Activated T-helper 9 cell treated with anti-CD3 and anti-CD28 coated beads, Interleukin-2, amount 50 U/mL, for 16 hours (primary cell): ENCODE results near the gene RPIA.
"Not testable (repeated sequence)": the region's sequence is repeated elsewhere in the genome, so short reads cannot be mapped to it uniquely, and the experiment has no call there.

Experiments used
- DNase-seq: peaks from one replicate; pipeline ENCODE4 v3.0.0-alpha.2; 2020; ENCODE audit warnings: low read depth

The RPIA gene

GRCh38 chr2:88691339-88692183 is at the start of gene RPIA:
RPIA (plus strand) TSS chr2:88691673; CDS start chr2:88691699, 26 bp downstream.
- peak; percentile 98 for DNase-seq

DNA sequence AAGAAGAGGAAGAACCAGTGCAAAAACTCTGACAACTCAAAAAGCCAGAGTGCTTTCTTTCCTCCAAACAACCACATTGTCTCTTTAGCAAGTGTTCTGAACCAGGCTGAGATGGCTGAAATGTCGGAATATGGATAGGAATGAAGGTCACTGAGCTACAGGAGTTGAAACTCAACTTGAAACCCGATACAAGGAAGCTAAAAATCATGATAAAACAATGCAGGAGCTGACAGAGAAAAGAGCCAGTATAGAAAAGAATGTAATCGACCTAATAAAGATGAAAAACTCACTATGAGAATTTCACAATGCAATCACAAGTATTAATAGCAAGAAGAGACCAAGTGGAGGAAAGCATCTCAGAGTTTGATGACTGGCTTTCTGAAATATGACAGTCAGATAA is 49.2 kb upstream of the RPIA start:
- no peak for DNase-seq

GRCh38 chr2:88645291-88645882 is 46.1 kb upstream of the RPIA start:
- DNase-seq = not testable (repeated sequence)

DNA sequence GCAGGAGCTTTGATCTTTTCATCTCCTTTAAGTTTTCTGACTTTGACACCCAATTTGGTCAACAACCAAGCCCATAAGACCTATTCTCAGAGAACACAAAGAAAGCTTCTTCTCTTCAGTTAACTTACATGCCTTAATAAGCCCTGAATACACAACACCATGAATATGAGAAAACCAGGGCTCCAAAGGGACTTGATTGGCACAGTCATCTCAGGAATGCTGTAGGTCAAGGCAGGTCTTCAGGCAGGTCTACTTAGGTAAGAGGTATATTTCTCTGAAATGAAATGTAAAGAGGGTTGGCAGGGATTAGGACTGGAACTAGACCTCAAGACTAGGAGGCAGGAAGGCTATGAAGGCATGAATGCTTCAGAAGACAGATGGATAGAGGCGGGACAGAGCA is 39.8 kb upstream of the RPIA start:
- DNase-seq = no peak

DNA sequence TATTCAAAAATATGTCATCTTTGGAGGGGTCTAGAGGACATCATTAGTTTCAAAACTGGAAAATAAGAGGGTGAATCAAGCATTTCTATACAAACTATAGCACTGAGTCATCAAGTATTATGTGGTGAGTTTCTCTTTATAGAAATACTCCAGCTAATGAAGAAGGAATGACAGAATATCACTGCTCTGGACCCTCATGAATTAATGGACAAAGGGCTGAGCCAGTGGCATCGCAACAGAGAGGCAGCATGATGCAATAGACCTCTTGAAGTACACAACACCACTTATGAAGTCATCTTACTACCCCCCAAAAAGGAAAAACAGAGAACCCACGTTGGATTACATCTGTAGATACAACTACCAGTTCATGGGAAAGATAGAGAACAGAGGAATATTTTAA is 36.8 kb upstream of the RPIA start:
- DNase-seq = no peak

GRCh38 chr2:88656690-88657089 is 34.8 kb upstream of the RPIA start:
- no peak for DNase-seq

DNA sequence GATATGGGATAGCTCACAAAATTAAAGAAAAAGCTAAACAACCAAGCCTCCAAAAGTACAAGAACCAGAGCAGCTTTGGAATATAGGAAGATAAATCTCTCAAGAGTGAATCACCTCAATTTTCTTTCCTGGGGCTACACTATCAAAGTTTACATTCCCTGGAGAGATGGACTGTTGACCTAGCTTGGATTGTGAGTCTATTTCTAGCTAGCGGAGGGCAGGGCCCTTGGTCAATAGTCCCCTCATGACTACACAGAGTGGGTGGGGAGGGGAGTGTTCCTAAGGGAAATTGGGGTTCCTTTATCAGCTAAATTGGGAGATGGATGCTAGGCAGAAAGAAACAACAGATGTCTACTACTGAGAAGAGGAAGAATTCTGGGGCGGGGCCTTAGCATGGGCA is 34.3 kb upstream of the RPIA start:
- no peak for DNase-seq

DNA sequence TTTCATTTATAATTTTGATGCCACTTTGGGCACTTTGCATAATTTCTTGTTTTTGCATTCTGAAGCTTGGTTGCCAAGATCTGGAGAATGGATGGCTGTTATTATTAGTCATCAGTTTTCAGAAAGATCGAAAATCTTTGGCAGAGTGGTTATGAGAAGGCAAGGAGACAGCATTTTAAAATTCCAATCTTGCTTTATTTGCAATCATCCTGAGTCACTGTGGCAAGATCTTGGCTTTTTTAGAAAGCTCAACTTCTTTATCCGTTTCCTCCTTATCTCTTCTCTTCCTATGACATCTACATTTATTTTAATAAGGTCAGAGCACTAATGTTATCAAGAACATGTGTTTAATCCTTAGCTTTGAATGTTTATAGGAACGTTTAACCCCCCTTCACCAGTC is 33.1 kb upstream of the RPIA start:
- no peak for DNase-seq

DNA sequence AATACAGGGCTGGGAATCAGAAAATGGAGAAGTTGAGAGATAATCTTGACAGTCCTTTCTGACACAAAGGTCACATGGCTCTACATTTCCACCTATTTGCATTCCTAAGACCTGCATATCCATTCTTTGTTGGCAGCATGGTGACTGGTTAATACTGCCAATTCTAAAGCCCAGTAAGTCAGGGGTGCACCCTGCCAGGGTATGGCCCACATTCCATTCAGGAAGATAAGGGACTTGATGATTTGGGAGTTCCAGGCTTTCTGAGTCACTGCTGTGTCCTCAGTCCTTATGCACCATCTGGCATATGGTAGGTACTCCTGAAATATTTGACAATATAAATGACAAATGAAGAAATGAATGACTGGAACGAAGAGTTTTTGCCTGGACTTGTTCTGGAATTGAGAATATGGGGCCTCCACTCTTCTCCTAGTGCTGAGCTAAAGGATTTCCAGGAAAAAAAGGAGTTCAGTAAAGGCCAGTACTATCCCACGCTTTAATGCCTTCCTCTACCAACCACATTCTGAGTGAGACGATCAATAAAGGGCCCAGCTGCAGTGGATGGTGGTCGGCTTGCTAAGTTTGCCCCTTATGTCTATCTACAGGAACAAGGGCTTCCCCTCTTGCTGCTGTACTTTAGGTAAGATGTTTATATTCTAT is 32.5 kb upstream of the RPIA start:
- no peak for DNase-seq

DNA sequence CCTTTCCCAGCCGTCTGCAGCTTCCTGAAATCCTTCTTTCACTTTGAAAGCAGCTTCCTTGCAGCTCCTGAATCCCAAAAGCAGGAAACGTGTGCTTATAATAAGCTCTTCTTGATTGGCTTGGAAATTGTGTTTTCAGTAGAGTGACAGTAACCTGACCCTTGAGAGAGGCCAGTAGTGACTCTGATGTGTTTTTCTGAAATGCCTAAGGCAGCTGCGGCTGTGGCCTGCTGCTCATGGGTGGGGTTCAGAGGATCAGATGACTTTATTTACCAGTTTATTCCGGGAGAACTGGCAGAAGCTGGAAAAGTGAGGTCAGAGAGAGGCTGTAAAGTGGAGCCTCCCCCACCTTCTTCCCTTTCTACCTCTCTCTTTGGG is 31.9 kb upstream of the RPIA start:
- no peak for DNase-seq

DNA sequence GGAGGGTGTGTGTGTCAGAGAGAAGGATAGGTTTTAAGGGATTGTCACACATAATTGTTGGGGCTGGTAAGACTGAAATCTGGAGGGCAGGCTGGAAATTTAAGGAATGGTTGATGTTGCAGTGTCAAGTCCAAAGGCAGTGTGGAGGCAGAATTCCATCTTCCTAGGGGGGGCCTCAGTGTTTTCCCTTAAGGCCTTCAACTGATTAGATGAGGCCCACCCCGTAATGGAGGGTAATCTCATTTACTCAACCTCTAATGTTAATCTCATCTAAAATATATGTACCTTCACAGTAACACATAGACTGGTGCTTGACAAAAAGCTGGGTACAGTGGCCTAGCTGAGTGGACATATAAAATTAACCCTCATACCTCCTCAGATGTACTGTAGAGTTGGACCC is 30.9 kb upstream of the RPIA start:
- no peak for DNase-seq

- no peak for DNase-seq
Measured at GRCh38 chr2:88666576-88666975, 24.9 kb upstream of the RPIA start.

GRCh38 chr2:88667219-88667618 is 24.3 kb upstream of the RPIA start:
- no peak for DNase-seq

GRCh38 chr2:88668862-88669261 is 22.6 kb upstream of the RPIA start:
- no peak for DNase-seq

GRCh38 chr2:88669482-88670214 is 21.8 kb upstream of the RPIA start:
- DNase-seq = no peak

DNA sequence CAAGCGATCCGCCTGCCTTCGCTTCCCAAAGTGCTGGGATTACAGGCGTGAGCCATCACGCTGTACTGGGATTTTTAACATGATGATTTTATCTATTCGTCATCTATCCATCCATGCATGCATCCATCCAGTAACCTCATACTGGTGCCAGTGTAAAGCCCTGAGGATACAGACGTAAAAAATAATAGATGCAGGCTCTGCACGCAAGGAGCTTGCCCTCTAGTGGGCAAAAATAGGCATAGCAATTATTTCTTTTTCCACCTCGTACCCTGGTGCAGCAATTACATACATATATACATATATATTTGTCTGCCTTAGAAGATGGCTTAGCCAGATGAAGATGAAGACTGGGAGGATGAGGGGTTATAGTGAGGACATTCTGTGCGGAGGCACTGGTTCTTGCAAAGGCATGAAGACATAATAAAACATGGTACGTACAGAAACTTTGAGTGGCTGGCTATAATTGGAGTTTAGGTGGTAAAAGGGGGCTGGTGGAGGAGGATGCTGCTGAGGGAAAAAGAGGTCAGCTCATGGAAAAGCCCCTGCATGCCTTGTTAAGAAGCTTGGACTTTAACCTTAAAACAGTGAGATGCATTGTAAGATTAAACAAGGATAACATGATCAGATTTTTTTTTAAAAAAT is 19.6 kb upstream of the RPIA start:
- no peak for DNase-seq

DNA sequence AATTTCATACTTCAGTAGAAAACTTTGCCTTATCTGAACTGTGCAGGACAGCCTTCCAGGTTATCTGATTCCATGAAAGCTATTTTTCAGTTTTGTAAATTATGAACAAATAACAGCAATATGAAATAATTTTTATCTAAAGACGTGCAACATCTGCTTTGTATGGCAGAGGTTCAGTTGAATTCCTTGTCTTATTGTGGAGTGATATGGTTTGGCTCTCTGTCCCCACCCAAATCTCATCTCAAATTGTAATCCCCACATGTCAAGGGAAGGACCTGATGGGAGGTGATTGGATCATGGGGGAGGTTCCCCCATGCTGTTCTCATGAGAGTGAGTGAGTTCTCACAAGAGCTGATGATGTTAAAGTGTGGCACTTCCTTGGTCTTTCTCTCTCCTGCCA is 18.1 kb upstream of the RPIA start:
- no peak for DNase-seq

DNA sequence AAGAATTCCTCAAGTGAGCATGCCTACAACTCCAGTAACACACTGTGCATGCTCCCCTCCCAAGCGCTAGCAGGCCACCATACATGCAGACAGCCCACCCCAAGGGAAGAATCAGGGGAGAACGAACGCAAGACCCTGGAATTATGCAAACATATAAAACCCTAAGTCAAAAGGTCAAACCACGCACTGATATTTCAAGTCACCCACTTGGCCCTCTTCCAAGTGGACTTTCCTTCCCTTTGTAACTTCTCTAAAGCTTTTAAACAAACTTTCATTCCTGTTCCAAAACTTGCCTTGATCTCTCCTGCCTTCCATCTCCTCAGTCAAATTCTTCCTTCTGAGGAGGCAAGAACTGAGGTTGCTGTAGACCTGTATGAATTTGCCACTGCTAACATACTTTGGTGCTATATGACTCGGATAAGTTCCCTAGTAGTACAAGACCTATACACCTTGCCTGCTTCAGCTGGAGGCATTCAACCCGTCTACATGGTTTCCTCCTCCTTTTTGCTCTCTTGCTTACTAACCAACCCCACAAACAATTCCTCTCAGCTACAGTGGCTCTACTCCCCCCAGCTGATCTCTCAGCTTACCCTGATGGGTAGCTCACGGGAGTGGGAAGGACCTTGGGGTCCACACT is 11.1 kb upstream of the RPIA start:
- no peak for DNase-seq

DNA sequence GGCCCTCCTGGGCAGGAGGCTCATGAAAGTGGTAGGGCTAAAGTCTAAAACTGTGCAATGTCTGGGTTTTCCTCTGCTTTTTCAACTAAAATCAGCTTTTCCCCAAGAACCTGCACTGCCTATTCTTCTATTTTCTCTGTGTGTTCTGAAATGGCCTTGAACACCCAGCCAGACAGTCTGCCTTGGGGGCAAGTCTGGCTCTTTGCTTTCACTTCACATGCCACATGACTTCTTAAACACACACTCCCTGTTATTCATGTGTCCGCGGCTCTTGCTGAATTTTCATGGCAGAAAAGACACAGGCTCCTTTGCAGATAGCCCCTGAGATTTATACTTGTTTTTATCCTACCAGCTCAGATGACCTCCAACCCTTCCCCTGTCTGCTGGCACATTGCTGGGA is 10.6 kb upstream of the RPIA start:
- DNase-seq = no peak

- no peak for DNase-seq
Measured at GRCh38 chr2:88683160-88684021, 8.1 kb upstream of the RPIA start.

DNA sequence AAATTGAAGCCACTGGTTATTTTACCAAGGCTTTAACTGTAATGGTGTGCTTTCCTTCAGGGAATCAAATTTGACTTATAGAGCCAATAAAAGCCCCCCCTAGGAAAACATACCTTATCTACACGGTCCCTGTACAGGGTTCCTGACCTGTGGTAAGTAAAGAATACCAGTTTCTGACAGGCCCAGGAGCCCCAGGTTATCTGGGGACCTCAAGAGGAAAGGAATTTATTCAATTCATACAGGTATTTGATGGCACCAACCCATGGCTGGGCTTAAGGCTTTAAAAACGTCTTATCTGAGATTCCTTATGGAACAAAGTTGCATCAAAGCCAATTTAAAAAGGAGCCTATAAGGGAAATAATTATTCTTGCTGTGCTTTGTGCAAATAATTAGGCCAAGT is 7.0 kb upstream of the RPIA start:
- DNase-seq = no peak
